ENCODE results near the gene DNAH6.

DNA sequence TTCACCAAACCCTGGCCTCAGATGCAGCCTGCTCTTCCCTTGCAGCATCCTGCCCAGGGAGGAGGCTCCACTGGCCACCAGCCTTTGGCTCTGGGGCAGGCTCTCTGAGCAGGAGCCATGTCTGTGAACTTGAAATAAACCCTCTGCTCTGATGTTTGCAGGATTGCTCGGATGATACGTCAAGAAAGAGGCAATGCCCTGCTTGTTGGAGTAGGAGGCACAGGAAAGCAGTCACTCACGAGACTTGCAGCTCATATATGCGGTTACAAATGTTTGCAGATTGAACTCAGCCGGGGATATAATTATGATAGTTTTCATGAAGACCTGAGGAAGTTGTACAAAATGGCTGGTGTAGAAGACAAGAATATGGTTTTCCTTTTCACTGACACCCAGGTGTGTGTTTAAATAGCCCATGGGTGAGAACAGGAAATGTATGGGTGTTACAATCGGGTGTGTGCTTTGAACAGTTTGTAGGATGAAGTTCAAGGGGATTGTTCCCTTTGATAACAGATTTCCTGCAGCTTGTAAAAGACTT is 177.9 kb downstream of the DNAH6 start:
- TF ChIP-seq, protein P1, sequence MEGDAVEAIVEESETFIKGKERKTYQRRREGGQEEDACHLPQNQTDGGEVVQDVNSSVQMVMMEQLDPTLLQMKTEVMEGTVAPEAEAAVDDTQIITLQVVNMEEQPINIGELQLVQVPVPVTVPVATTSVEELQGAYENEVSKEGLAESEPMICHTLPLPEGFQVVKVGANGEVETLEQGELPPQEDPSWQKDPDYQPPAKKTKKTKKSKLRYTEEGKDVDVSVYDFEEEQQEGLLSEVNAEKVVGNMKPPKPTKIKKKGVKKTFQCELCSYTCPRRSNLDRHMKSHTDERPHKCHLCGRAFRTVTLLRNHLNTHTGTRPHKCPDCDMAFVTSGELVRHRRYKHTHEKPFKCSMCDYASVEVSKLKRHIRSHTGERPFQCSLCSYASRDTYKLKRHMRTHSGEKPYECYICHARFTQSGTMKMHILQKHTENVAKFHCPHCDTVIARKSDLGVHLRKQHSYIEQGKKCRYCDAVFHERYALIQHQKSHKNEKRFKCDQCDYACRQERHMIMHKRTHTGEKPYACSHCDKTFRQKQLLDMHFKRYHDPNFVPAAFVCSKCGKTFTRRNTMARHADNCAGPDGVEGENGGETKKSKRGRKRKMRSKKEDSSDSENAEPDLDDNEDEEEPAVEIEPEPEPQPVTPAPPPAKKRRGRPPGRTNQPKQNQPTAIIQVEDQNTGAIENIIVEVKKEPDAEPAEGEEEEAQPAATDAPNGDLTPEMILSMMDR (IDR thresholded peaks at IDR 0.05): no peak
- no peak for TF ChIP-seq POLR2A (IDR thresholded peaks at IDR 0.05)
